VCaP (cell line): ENCODE measurements around the gene CALML5.

Experiments used
- H3K27ac ChIP-seq: fragments of 450-650 bp; 2 replicates; pipeline ENCODE4 v1.5.1; 2017
- CTCF ChIP-seq: fragments of 450-650 bp; conservative IDR thresholded peaks from 2 replicates; pipeline ENCODE4 v1.5.1; 2017; ENCODE audit warnings: mild to moderate bottlenecking, moderate library complexity

Gene CALML5

GRCh38 chr10:5450605-5451384 lies 48.6 kb downstream of the CALML5 start:
- peak overlapping the region; percentile 86 for H3K27ac ChIP-seq
- TF ChIP-seq CTCF, result no peak

GRCh38 chr10:5449823-5450222 lies 49.5 kb downstream of the CALML5 start:
- 0 out of 2 replicates have a peak, but pooled peaks have one; percentile 19 for TF ChIP-seq CTCF
- peak overlapping the region; percentile 86 for H3K27ac ChIP-seq

- no peak for TF ChIP-seq CTCF
- peak overlapping the region; percentile 86 for H3K27ac ChIP-seq
Measured at GRCh38 chr10:5449227-5449626, 50.1 kb downstream of the CALML5 start.
